ENCODE results near the gene PGAP6.
"Not testable (repeated sequence)": the region's sequence is repeated elsewhere in the genome, so short reads cannot be mapped to it uniquely, and the experiment has no call there.

PGAP6 gene

DNA sequence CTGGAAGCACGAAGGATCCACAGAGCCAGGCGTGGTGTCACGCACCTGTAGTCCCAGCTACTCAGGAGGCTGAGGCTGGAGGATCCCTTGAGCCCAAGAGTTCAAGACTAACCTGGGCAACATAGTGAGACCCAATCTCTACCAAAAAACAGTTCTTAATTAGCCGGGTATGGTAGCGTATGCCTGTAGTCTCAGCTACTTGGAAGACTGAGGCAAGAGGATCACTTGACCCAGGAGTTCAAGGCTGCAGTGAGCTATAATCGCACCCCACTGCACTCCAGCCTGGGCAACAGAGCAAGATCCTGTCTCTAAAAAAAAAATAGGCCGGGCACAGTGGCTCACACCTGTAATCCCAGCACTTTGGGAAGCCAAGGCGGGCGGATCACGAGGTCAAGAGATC is 33.3 kb downstream of the PGAP6 start:
- DNase-seq (ENCODE audit: low read depth) = not testable (repeated sequence)

DNA sequence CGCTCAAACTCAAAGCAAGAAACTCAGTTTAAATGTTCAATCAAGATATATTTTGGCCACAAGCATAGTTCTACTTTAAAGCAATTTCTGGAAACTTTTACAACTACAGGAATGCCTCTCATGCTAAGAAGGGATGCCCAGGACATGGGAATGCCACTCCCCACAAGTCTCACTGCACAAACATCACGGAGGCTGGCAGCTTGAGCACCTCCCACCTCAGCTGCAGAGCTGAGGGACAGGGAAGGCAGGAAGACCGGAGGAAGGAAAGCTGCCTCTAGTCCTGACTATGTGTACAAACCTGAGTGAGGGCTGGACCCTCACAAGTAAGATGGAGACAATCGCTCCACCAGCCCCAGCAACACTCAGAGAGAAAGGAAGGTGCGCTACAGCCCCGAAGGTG is 34.6 kb downstream of the PGAP6 start:
- no peak for DNase-seq (ENCODE audit: low read depth)

DNA sequence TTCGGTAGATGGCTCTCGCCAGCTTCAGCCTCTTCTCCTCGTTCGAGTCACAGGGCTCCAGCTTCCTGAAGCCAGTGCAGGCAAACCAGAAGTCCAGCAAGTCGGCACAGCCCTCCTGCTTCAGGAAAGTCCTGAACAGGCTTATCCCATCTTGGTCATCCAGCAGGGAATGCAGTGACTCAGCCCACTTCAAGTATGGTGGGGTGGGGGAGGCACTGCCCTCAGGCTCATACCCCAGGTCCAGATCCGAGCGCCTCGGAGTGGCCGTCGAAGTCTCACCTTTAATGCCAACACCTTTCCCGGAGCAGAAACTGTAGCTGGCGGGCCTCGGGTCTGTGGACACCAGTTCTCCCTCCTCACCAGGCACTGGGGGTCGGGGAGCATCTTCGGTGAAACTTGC is 35.2 kb downstream of the PGAP6 start:
- DNase-seq (ENCODE audit: low read depth) = no peak

DNA sequence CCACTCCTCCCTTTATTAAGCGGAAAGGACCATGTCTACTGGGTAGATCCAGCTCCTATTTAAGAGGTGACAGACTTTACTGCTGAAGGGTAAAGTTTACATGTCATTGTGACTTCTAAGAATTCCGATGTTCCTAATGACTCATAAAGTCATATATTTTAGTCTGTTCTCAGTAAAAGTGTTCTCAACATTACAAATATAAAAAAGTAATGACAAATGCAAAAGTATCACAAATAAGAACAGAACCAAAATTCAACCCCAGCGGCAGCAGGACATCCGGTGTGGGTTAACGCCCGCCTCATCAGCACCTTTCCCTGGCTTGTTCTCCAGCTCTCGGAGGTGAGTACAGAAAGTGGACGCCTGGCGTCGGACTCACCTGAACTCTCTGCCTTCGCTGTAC is 36.0 kb downstream of the PGAP6 start:
- no peak for DNase-seq (ENCODE audit: low read depth)

DNA sequence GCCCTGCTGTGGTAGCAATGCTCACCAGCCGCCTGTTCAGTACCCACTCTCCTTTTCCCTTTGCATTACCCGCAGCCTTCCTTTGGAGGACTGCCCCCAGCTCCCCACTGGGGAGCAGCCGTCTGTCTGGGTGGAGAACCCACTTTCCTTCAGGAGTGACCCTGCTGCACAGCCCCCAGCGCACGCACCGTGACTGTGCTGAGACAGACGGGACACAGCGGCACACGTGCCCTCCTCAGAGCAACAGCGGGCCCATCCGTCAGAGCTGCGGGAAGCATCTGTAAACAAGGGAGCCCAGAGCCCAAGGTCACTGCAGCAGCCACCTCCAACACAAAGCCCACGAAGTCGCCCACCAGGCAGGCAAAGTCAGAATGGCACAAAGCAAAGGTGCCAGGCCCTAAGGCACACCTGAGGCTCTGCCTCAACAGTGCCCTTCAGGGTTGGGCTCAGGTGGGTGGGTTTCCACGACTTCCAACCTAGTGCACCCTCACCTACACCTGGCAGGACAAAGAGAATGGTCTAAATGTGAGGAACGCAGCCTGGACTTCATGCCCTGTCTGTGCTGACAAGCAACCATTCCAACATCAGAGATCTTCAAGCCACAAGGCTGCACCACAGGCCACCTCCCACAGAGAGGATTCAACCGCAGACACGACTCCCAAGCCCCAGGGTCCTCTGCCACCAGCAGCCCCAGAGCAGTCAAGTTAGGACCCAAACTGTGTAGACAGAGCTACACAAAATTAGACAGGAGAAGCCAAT is 39.1 kb downstream of the PGAP6 start:
- no peak for DNase-seq (ENCODE audit: low read depth)

DNA sequence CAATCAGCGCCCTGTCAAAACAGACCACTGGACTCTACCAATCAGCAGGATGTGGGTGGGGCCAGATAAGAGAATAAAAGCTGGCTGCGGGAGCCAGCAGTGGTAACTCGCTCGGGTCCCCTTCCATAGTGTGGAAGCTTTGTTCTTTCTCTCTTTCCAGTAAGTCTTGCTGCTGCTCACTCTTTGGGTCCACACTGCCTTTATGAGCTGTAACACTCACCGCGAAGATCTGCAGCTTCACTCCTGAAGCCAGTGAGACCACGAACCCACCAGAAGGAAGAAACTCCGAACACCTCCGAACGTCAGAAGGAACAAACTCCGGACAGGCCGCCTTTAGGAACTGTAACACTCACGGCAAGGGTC is 39.8 kb downstream of the PGAP6 start:
- not testable (repeated sequence) for DNase-seq (ENCODE audit: low read depth)

DNA sequence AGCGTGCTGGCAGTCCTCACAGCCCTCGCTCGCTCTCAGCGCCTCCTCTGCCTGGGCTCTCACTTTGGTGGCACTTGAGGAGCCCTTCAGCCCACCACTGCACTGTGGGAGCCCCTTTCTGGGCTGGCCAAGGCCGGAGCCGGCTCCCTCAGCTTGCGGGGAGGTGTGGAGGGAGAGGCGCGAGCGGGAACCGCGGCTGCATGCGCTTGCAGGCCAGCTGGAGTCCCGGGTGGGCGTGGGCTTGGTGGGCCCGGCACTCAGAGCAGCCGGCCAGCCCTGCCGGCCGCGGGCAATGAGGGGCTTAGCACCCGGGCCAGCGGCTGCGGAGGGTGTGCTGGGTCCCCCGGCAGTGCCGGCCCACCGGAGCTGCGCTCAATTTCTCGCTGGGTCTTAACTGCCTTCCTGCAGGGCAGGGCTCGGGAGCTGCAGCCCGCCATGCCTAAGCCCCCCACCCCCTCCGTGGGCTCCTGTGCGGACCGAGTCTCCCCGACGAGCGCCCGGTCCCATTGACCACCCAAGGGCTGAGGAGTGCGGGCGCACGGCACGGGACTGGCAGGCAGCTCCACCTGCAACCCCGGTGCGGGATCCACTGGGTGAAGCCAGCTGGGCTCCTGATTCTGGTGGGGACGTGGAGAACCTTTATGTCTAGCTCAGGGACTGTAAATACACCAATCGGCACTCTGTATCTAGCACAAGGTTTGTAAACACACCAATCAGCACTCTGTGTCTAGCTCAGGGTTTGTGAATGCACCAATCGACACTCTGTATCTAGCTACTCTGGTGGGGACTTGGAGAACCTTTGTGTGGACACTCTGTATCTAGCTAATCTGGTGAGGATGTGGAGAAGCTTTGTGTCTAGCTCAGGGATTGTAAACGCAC is 40.4 kb downstream of the PGAP6 start:
- DNase-seq (ENCODE audit: low read depth) = not testable (repeated sequence)

DNA sequence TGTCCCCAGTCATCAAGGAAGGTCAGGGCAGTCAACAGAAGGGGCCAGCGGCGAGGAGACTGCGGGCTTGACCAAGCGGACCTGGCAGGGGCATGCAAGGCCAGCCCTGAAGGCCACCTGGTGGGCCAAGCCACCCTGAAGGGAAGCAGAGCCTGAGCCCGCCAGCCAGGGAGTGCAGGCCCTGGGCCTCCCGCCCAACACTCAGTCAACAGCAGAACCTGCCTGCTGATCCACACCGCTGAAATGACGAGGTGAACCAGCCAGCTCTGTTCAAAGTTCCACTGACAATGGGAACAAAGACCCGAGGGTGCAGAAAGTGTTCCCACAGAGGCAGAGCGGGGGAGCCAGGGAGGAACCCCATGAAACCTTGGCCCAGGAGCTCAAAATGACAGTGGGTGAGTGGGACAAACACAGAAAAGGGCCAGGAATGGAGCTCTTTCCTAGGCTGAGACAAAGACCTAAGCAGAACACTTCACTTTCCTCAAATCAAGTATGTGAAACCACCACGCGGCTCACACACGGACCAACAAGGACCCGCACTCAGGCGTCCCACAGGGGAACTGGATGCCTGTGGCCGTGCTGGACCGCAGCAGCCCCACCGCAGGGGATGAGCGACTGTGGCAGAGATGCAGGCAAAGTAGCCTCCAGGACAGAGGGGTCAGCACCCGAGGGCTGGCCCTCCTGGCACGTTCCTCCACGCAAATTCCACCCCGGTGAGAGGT is 41.2 kb downstream of the PGAP6 start:
- DNase-seq (ENCODE audit: low read depth) = no peak

DNA sequence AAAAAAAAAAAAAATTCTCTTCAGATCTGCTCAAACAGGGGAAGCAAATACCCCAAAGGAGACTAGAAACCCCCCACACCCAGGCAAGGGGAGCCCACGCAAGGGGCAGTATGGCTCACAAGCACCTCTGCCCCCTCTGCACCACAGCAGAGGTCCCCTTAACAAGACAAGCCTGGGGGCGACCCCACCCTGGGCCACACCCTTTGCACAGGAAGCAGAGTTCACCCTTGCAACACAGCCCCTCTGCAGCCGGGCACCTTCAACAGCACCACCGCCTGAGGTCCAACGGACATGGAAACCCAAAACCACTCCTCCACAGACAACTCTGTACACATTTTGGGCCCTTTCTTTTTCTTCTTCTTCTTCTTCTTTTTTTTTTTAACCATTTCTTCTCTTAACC is 42.1 kb downstream of the PGAP6 start:
- no peak for DNase-seq (ENCODE audit: low read depth)

DNA sequence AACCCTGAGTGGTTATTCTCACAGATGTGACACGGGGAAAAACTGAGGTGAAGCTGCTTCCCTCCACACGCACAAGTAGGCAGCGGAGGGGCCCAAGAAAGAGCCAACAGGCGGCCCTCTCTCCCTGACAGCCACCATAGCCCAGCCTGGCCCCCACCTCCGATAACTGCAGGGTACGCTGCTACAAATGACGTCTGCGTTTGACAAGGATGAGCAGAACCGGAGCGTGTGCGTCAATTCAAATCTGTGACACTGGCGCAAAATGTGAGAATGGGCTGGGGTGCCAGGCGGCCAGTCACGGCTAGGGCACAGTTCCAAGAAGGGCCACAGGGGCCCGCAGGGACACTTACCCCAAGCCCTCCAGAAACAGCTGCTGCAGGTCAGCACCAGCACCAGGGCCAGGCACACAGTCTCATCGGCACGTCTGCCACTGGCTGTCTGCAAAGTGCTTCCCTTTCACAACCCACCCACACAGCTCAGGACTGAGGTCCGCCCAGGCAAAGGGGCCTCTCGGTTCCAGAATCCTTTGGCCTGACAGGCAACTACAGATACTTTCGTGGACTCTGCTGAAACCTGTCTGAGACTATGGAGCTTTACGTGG is 43.7 kb downstream of the PGAP6 start:
- DNase-seq (ENCODE audit: low read depth) = no peak

DNA sequence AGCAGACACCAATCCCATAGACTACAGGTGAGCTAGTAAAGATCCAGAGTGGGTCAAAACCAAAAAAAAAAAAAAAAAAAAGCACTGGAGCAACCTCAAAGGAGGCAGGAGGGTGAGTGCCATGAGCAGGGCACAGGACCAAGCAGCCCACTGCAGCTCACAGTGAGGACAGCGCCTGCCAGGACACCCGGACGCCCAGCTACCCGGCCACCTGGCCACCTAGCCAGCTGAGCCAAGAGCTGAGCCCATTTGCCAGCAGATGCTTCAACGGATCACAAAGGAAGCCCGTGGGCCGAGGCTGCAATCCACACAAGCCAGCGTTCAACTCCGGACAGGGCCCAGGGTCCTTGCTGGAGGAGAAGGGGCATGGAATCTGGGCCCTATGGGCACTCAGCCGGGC is 44.3 kb downstream of the PGAP6 start:
- no peak for DNase-seq (ENCODE audit: low read depth)

DNA sequence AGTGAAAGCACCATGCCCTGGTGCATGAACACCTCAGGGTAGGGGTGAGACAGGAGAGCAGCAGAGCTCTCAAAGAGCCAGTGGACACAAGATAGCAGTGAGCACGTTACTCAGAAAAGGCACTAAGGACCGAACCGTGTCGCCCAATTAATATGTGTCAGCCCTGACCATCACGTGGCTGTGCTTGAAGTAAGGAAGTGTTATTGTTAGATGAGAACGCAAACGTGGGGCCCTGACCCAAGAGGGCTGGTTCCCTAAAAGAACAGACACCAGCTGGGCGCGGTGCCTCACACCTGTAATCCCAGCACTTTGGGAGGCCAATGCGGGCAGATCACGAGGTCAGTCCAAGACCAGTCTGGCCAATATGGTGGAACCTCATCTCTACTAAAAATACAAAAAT is 45.5 kb downstream of the PGAP6 start:
- DNase-seq (ENCODE audit: low read depth) = no peak

DNA sequence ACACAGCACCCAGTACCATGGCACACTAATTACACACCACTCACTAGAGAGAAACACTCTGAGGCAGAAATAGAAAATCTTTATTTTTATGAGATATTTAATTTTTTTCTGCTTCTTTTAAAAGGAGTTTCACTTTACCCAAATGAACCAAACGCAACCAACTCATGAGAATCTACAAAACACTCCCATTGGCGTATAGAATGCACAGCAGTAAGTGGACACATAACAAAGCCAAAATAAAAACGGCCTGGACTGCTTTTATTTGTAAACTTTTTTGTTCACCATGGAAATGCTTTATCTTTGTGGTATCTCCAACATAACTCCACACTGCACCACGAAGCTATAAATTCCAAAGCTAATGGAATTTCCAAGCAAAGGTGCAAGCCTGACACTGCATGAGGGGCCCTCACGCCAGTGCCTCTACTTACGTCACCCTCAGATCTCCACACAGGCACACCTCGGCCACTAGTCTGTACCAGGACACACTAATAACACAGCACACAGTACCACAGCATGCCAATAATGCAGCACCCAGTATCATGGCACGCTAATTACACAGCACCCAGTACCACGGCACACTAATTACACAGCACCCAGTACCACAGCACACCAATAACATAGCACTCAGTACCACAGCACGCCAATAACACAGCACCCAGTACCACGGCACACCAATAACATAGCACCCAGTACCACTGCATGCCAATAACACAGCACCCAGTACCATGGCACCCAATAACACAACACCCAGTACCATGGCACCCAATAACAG is 46.7 kb downstream of the PGAP6 start:
- DNase-seq (ENCODE audit: low read depth) = not testable (repeated sequence)

DNA sequence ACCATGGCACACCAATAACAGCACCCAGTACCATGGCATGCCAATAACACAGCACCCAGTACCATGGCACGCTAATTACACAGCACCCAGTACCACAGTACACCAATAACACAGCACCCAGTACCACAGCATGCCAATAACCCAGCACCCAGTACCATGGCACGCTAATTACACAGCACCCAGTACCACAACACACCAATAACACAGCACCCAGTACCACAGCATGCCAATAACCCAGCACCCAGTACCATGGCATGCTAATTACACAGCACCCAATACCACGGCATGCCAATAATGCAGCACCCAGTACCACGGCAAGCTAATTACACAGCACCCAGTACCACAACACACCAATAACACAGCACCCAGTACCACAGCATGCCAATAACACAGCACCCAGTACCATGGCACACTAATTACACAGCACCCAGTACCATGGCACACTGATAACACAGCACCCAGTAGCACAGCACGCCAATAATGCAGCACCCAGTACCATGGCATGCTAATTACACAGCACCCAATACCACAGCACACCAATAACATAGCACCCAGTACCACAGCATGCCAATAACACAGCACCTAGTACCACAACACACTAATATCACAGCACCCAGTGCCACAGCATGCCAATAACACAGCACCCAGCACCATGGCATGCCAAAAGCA is 47.5 kb downstream of the PGAP6 start:
- DNase-seq (ENCODE audit: low read depth) = not testable (repeated sequence)

DNA sequence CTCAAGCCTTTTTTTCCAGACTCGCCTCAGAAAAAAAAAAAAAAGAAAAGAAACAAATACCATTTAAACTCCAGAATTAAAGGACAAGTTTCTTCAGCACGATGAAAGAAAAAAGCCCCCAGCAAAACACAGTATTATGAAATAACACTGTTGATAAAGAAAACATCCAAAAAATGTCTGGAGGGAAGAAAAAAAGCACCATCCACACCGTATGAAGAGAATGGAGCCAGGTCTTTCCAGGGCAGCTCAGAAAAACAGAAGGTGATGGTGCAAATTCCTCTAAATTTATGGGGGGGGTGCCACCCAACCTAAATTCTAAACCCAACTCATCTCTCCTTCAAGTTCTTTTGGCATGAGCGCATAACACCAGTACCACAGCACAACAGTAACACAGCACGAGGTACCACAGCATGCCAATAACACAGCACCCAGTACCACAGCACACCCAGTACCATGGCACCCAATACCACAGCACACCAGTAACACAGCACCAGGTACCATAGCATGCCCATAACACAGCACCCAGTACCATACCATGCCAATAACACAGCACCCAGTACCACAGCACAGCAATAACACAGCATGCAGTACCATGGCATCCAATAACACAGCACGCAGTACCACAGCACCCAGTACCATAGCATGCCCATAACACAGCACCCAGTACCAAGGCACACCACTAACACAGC is 48.2 kb downstream of the PGAP6 start:
- DNase-seq (ENCODE audit: low read depth) = no peak

DNA sequence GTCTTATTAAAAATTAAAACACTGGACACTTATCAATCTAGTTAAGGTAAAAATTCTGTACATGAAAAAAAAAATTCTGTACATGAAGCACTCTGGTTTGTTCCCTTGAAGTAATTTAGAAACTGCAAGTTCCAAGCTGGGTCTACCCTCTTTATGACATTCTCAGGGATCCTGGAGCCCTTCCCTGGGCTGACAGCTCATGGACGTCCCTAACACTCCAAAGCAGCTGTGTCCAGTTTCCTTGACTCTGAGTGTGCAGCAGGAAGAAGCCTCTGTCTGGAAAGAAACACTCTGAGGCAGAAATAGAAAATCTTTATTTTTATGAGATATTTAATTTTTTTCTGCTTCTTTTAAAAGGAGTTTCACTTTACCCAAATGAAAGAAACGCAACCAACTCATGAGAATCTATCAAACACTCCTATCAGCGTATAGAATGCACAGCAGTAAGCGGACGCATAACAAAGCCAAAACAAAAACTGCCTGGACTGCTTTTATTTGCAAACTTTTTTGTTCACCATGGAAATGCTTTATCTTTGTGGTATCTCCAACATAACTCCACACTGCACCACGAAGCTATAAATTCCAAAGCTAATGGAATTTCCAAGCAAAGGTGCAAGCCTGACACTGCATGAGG is 50.5 kb downstream of the PGAP6 start:
- DNase-seq (ENCODE audit: low read depth) = not testable (repeated sequence)

DNA sequence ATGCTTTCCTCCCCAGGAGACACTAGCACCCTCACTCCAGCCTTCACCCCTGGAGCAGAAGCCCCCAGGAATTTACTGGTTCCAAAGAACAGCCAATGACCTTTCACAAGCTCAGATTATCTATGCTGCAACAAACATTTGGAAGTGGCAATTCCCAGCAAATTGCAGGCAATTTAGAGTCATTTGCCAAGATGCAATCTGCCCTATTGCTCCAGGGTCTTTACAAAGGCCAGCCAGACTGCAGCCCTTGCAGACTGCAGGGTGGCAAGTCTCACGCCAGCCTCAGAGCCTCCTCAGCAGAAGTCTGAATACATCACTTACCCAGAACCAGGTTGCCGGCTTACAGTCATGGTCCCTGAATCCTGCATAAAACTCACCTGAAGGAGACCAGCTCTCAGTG is 51.0 kb downstream of the PGAP6 start:
- no peak for DNase-seq (ENCODE audit: low read depth)

DNA sequence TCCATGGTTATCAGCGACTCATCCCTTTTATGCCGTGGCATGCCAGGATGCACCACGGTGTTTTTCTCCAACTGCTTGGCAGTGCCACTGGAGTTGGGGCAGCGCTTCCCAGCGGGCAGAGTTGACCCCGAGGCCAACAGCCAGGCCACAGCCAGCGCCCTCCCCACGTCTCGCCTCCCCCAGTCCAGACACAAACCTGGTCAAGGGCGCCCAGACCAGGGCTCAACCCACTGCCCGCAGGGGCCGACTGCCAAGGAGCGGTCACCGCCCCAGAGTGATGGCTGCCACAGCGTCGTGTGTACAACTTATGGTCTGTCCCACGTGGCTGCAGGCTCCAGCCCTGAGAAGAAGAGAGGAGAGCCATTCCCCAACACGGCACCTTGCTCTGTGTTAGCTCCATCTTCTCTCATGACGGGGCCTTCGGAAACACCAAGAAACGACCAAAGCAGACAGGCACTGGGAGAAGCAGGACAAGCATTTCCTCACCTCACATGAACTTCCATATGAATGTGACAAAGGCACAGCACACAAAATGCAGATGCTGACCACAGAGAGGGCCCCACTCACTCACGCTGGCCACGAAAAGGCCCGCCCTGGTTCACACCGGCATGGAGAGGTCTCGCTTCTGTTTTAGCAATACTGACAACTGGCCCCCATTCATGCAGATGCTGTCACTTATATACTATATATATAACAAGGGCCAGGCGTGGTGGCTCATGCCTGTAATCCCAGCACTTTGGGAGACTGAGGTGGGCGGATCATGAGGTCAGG is 56.2 kb downstream of the PGAP6 start:
- no peak for DNase-seq (ENCODE audit: low read depth)

Measured in stimulated activated CD8-positive, alpha-beta memory T cell treated with anti-CD3 and anti-CD28 coated beads, Interleukin-15, amount 100 ng/mL, for 24 hours (primary cell).